KMS-11 (cell line): ENCODE data around the gene PHTF1.

Experiments
- H2AFZ ChIP-seq: fragments of 200-600 bp; sonication (generic); 2 replicates; pipeline ENCODE4 v1.6.1; 2016; ENCODE audit warnings: antibody characterized with exemption, mixed run types, low read depth
- H3K27ac ChIP-seq: fragments of 200-600 bp; sonication (generic); 2 replicates; pipeline ENCODE4 v1.6.1; 2016; ENCODE audit warnings: mild to moderate bottlenecking, mixed run types
- H3K27me3 ChIP-seq: fragments of 200-600 bp; sonication (generic); 2 replicates; pipeline ENCODE4 v1.6.1; 2017; ENCODE audit warnings: mild to moderate bottlenecking, low read depth, mixed run types, moderate library complexity; ENCODE audit not compliant: insufficient read depth
- H3K36me3 ChIP-seq: fragments of 200-600 bp; sonication (generic); 2 replicates; pipeline ENCODE4 v1.6.1; 2017; ENCODE audit warnings: mild to moderate bottlenecking, mixed run types; ENCODE audit not compliant: insufficient read depth
- H3K4me1 ChIP-seq: fragments of 200-600 bp; sonication (generic); 2 replicates; pipeline ENCODE4 v1.6.1; 2016; ENCODE audit warnings: mild to moderate bottlenecking, low read depth, mixed run types; ENCODE audit not compliant: poor library complexity, severe bottlenecking
- H3K4me2 ChIP-seq: fragments of 200-600 bp; sonication (generic); 2 replicates; pipeline ENCODE4 v1.7.0; 2016; ENCODE audit warnings: mild to moderate bottlenecking, mixed run types
- H3K4me3 ChIP-seq: fragments of 200-600 bp; sonication (generic); IDR thresholded peaks from 2 replicates; pipeline ENCODE4 v1.6.1; 2017; ENCODE audit warnings: low read depth, low read length, mixed read lengths; ENCODE audit not compliant: insufficient read depth
- H3K79me2 ChIP-seq: fragments of 200-600 bp; sonication (generic); 2 replicates; pipeline ENCODE4 v1.6.1; 2016; ENCODE audit warnings: low read depth, mixed run types; ENCODE audit not compliant: insufficient read depth
- H3K9ac ChIP-seq: fragments of 200-600 bp; sonication (generic); 2 replicates; pipeline ENCODE4 v1.6.1; 2016; ENCODE audit warnings: mild to moderate bottlenecking, mixed run types
- H4K20me1 ChIP-seq: fragments of 200-600 bp; sonication (generic); 2 replicates; pipeline ENCODE4 v1.6.1; 2016; ENCODE audit warnings: mild to moderate bottlenecking, mixed run types; ENCODE audit not compliant: insufficient read depth
- CTCF ChIP-seq: fragments of 200-600 bp; sonication (generic); conservative IDR thresholded peaks from 2 replicates; pipeline ENCODE4 v1.6.1; 2017; ENCODE audit warnings: low read depth, mild to moderate bottlenecking, antibody characterized with exemption, low read length, moderate library complexity, mixed read lengths

The PHTF1 gene

GRCh38 chr1:113749402-113749801 is 9.9 kb downstream of the PHTF1 start:
- Histone ChIP-seq H3K27me3 (no peaks in the 10 kb centered on the region), H4K20me1 (no peaks in the 10 kb centered on the region), H3K36me3 (no peaks in the 10 kb centered on the region), H3K4me3 (no peak overlapping the region), H2AFZ (no peak overlapping the region), H3K27ac (no peak overlapping the region), H3K9ac (no peak overlapping the region), H3K4me1 (no peaks in the 10 kb centered on the region), H3K4me2 (no peak overlapping the region), H3K79me2 (0 out of 2 replicates have a peak, but pooled peaks cover 4% of the 10 kb centered on the region)
- no peak for TF ChIP-seq CTCF

GRCh38 chr1:113747376-113747775 is 11.9 kb downstream of the PHTF1 start:
- no peak for TF ChIP-seq CTCF
- H2AFZ ChIP-seq = no peak overlapping the region
- H4K20me1 ChIP-seq = no peaks in the 10 kb centered on the region
- no peak overlapping the region for H3K4me3 ChIP-seq
- no peak overlapping the region for H3K9ac ChIP-seq
- peaks cover 6% of the 10 kb centered on the region for H3K4me1 ChIP-seq
- H3K4me2 ChIP-seq = no peak overlapping the region
- H3K27me3 ChIP-seq = no peaks in the 10 kb centered on the region
- H3K36me3 ChIP-seq = no peaks in the 10 kb centered on the region
- H3K27ac ChIP-seq = no peak overlapping the region
- H3K79me2 ChIP-seq = 0 out of 2 replicates have a peak, but pooled peaks cover 4% of the 10 kb centered on the region

GRCh38 chr1:113745425-113745824 is 13.9 kb downstream of the PHTF1 start:
- no peak for TF ChIP-seq CTCF
- peaks cover 12% of the 10 kb centered on the region for H3K4me1 ChIP-seq
- H3K27me3 ChIP-seq = no peaks in the 10 kb centered on the region
- H4K20me1 ChIP-seq = no peaks in the 10 kb centered on the region
- H2AFZ ChIP-seq = no peak overlapping the region
- no peaks in the 10 kb centered on the region for H3K79me2 ChIP-seq
- no peak overlapping the region for H3K27ac ChIP-seq
- H3K4me3 ChIP-seq = no peak overlapping the region
- no peak overlapping the region for H3K9ac ChIP-seq
- no peak overlapping the region for H3K4me2 ChIP-seq
- no peaks in the 10 kb centered on the region for H3K36me3 ChIP-seq

GRCh38 chr1:113744114-113744513 is 15.2 kb downstream of the PHTF1 start:
- no peak overlapping the region for H2AFZ ChIP-seq
- no peak overlapping the region for H3K4me3 ChIP-seq
- peaks cover 12% of the 10 kb centered on the region for H3K4me1 ChIP-seq
- no peak overlapping the region for H3K4me2 ChIP-seq
- no peaks in the 10 kb centered on the region for H3K36me3 ChIP-seq
- H3K79me2 ChIP-seq = no peaks in the 10 kb centered on the region
- no peak overlapping the region for H3K9ac ChIP-seq
- H4K20me1 ChIP-seq = no peaks in the 10 kb centered on the region
- no peak overlapping the region for H3K27ac ChIP-seq
- H3K27me3 ChIP-seq = no peaks in the 10 kb centered on the region
- no peak for TF ChIP-seq CTCF
